Hematopoietic multipotent progenitor cell treated with erythropoietin and hydrocortisone succinate and interleukin-3 and kit ligand, for 8 days (in vitro differentiated cells): ENCODE measurements around the gene MYOD1.

Source experiments
- DNase-seq: peaks from one replicate; pipeline ENCODE4 v3.0.0-alpha.2; 2015

MYOD1 gene

GRCh38 chr11:17703951-17704350 lies 15.4 kb upstream of the MYOD1 start:
- DNase-seq: peak; percentile 43

- DNase-seq: no peak
These were observed 11.5 kb upstream of the MYOD1 start for GRCh38 chr11:17707830-17708229.

GRCh38 chr11:17711836-17712235 lies 7.5 kb upstream of the MYOD1 start:
- DNase-seq: no peak

GRCh38 chr11:17713851-17714250 lies 5.5 kb upstream of the MYOD1 start:
- no peak for DNase-seq

- DNase-seq: no peak
These were observed 5.0 kb upstream of the MYOD1 start for GRCh38 chr11:17714356-17714854.

GRCh38 chr11:17714870-17715269 lies 4.5 kb upstream of the MYOD1 start:
- DNase-seq: no peak

GRCh38 chr11:17716807-17717206 lies 2.6 kb upstream of the MYOD1 start:
- no peak for DNase-seq

- no peak for DNase-seq
These were observed 1.4 kb upstream of the MYOD1 start for GRCh38 chr11:17718015-17718414.

GRCh38 chr11:17718510-17718962 lies 835 bp upstream of the MYOD1 start:
- DNase-seq: no peak

- DNase-seq: peak; percentile 2
These were observed 796 bp downstream of the MYOD1 start for GRCh38 chr11:17719938-17720795.

GRCh38 chr11:17720796-17721171 lies 1.4 kb downstream of the MYOD1 start:
- no peak for DNase-seq

GRCh38 chr11:17721242-17721999 lies 2.0 kb downstream of the MYOD1 start:
- no peak for DNase-seq

GRCh38 chr11:17722000-17722643 lies 2.8 kb downstream of the MYOD1 start:
- peak; percentile 3 for DNase-seq

GRCh38 chr11:17724020-17724908 lies 4.9 kb downstream of the MYOD1 start:
- DNase-seq: no peak

GRCh38 chr11:17725174-17725573 lies 5.8 kb downstream of the MYOD1 start:
- no peak for DNase-seq

- no peak for DNase-seq
These were observed 10.8 kb downstream of the MYOD1 start for GRCh38 chr11:17730137-17730536.

- peak; percentile 76 for DNase-seq
These were observed 11.5 kb downstream of the MYOD1 start for GRCh38 chr11:17730608-17731462.

- no peak for DNase-seq
These were observed 13.9 kb downstream of the MYOD1 start for GRCh38 chr11:17733261-17733660.

- no peak for DNase-seq
These were observed 15.1 kb downstream of the MYOD1 start, which contains the start of gene KCNC1 for GRCh38 chr11:17734418-17734911. KCNC1 (plus strand) TSS chr11:17734781; CDS start chr11:17736003, 1,222 bp downstream.

GRCh38 chr11:17734986-17735817 lies 15.8 kb downstream of the MYOD1 start:
- peak; percentile 58 for DNase-seq
